Measurements from ENCODE around the gene AGXT2.

AGXT2 gene

GRCh38 chr5:34967540-34967939, 80.2 kb downstream of the AGXT2 start:
- DNase-seq (ENCODE audit: low read depth in 2 of 2): no peak

- no peak for DNase-seq (ENCODE audit: low read depth in 2 of 2)
Observed at GRCh38 chr5:34959323-34959722, 88.4 kb downstream of the AGXT2 start.

GRCh38 chr5:34957857-34958690, 89.7 kb downstream of the AGXT2 start:
- no peak for DNase-seq (ENCODE audit: low read depth in 2 of 2)

- DNase-seq (ENCODE audit: low read depth in 2 of 2): no peak
Observed at GRCh38 chr5:34957321-34957720, 90.4 kb downstream of the AGXT2 start.
